ENCODE results near the gene ATXN7. TPM values are rescaled to one million over a fixed set of nuclear protein-coding genes. Genes with fewer than 3 reads are reported as not detected.

The ATXN7 gene
- total RNA-seq, 1 experiment from 2014 or later = 11.3 TPM

GRCh38 chr3:63937661-63938651 is 74.3 kb downstream of the ATXN7 start:
- no peak for TF ChIP-seq CTCF (conservative IDR thresholded peaks at IDR 0.05; ENCODE audit: low read depth, low read length)
- intact Hi-C loops (cut with micrococcal nuclease; ENCODE audit: unreplicated experiment) = no loop called here
- Histone ChIP-seq H3K27me3 (replicated peaks; ENCODE audit: insufficient read depth, low read depth, low read length, poor library complexity) (no peaks in the 10 kb centered on the region), H3K4me3 (ENCODE audit: low read depth, low read length, poor library complexity, severe bottlenecking) (no peak overlapping the region), H3K9me3 (ENCODE audit: low read depth, low read length, poor library complexity, severe bottlenecking) (no peaks in the 10 kb centered on the region), H3K4me1 (ENCODE audit: insufficient read depth, low read length, poor library complexity, severe bottlenecking) (peaks cover 5% of the 10 kb centered on the region), H3K36me3 (ENCODE audit: insufficient read depth, low read length, poor library complexity, severe bottlenecking) (no peaks in the 10 kb centered on the region), H3K27ac (ENCODE audit: low read depth, low read length, poor library complexity, severe bottlenecking) (no peak overlapping the region)
- CTCF ChIA-PET = no interaction called here
- BruUV-seq (replicated peaks) = no TSS peak
- DNase-seq (ENCODE audit: low spot score) = no peak
- POLR2A ChIA-PET (ENCODE audit: low non-redundant PET) = no interaction called here

- BruUV-seq (replicated peaks) = no TSS peak
- Histone ChIP-seq H3K36me3 (ENCODE audit: insufficient read depth, low read length, poor library complexity, severe bottlenecking) (no peaks in the 10 kb centered on the region), H3K9me3 (ENCODE audit: low read depth, low read length, poor library complexity, severe bottlenecking) (no peaks in the 10 kb centered on the region), H3K27ac (ENCODE audit: low read depth, low read length, poor library complexity, severe bottlenecking) (no peak overlapping the region), H3K4me1 (ENCODE audit: insufficient read depth, low read length, poor library complexity, severe bottlenecking) (peaks cover 5% of the 10 kb centered on the region), H3K27me3 (replicated peaks; ENCODE audit: insufficient read depth, low read depth, low read length, poor library complexity) (no peaks in the 10 kb centered on the region), H3K4me3 (ENCODE audit: low read depth, low read length, poor library complexity, severe bottlenecking) (no peak overlapping the region)
- ChIA-PET POLR2A (ENCODE audit: low non-redundant PET) (no interaction called here), CTCF (no interaction called here)
- no peak for DNase-seq (ENCODE audit: low spot score)
- intact Hi-C loops (cut with micrococcal nuclease; ENCODE audit: unreplicated experiment) = no loop called here
- TF ChIP-seq CTCF (conservative IDR thresholded peaks at IDR 0.05; ENCODE audit: low read depth, low read length) (no peak), EZH2 (IDR thresholded peaks at IDR 0.05; ENCODE audit: borderline replicate concordance, low read depth, low read length, poor library complexity, severe bottlenecking) (no peak)
Measured at GRCh38 chr3:63940389-63940757, 76.7 kb downstream of the ATXN7 start.

GRCh38 chr3:63942528-63942927 is 78.9 kb downstream of the ATXN7 start:
- DNase-seq (ENCODE audit: low spot score) = no peak
- TF ChIP-seq EZH2 (IDR thresholded peaks at IDR 0.05; ENCODE audit: borderline replicate concordance, low read depth, low read length, poor library complexity, severe bottlenecking) (no peak), CTCF (conservative IDR thresholded peaks at IDR 0.05; ENCODE audit: low read depth, low read length) (no peak)
- BruUV-seq (replicated peaks) = no TSS peak
- ChIA-PET POLR2A (ENCODE audit: low non-redundant PET) (no interaction called here), CTCF (no interaction called here)
- no peaks in the 10 kb centered on the region for H3K4me1 ChIP-seq (ENCODE audit: insufficient read depth, low read length, poor library complexity, severe bottlenecking)
- H3K36me3 ChIP-seq (ENCODE audit: insufficient read depth, low read length, poor library complexity, severe bottlenecking) = no peaks in the 10 kb centered on the region
- H3K9me3 ChIP-seq (ENCODE audit: low read depth, low read length, poor library complexity, severe bottlenecking) = no peaks in the 10 kb centered on the region
- no peak overlapping the region for H3K4me3 ChIP-seq (ENCODE audit: low read depth, low read length, poor library complexity, severe bottlenecking)
- H3K27ac ChIP-seq (ENCODE audit: low read depth, low read length, poor library complexity, severe bottlenecking) = no peak overlapping the region
- H3K27me3 ChIP-seq (replicated peaks; ENCODE audit: insufficient read depth, low read depth, low read length, poor library complexity) = no peaks in the 10 kb centered on the region
- intact Hi-C loops (cut with micrococcal nuclease; ENCODE audit: unreplicated experiment) = no loop called here
